Body of pancreas (tissue), 4 donors: ENCODE measurements around the gene PSME4.

ENCODE experiments used
- CTCF ChIP-seq, 7 experiments: fragments of 450-650 bp in 4 of 7; fragments of 200-600 bp in 3 of 7; sonication (generic) in 3 of 7; IDR thresholded peaks; one replicate each; pipeline ENCODE4 v1.5.1; 2016 to 2019; ENCODE audit warnings: antibody characterized with exemption in 7 of 7
- POLR2A ChIP-seq, 3 donors: fragments of 450-650 bp; IDR thresholded peaks; one replicate each; pipeline ENCODE4 v1.6.1; 2016; ENCODE audit warnings: antibody characterized with exemption in 3 of 3, mild to moderate bottlenecking in 2 of 3

GRCh38 chr2:53840580-53840979, 130.2 kb downstream of the PSME4 start:
- TF ChIP-seq CTCF (IDR thresholded peaks at IDR 0.05) (no peak), POLR2A (IDR thresholded peaks at IDR 0.05) (no peak)
